Adipocyte (in vitro differentiated cells): Measurements from ENCODE around the gene ANO2.
"Not testable (repeated sequence)": the region's sequence is repeated elsewhere in the genome, so short reads cannot be mapped to it uniquely, and the experiment has no call there.

ENCODE experiments used
- DNase-seq: peaks from one replicate; pipeline ENCODE4 v3.0.0-alpha.2; 2015; ENCODE audit warnings: low read depth
- H3K27me3 ChIP-seq: replicated peaks from 2 replicates; pipeline ENCODE4 v1.7.0; 2013; ENCODE audit warnings: mild to moderate bottlenecking, low read length, moderate library complexity; ENCODE audit not compliant: control insufficient read depth, insufficient read depth
- H3K36me3 ChIP-seq: 2 replicates; pipeline ENCODE4 v1.7.0; 2013; ENCODE audit warnings: low read length, mild to moderate bottlenecking, moderate library complexity; ENCODE audit not compliant: control insufficient read depth, insufficient read depth, severe bottlenecking
- H3K4me1 ChIP-seq: 2 replicates; pipeline ENCODE4 v1.7.0; 2013; ENCODE audit warnings: mild to moderate bottlenecking, low read length, moderate library complexity; ENCODE audit not compliant: control insufficient read depth, insufficient read depth
- H3K4me3 ChIP-seq: 2 replicates; pipeline ENCODE4 v1.7.0; 2013; ENCODE audit warnings: mild to moderate bottlenecking, low read length, moderate library complexity
- H3K9ac ChIP-seq: 2 replicates; pipeline ENCODE4 v1.7.0; 2013; ENCODE audit warnings: mild to moderate bottlenecking, low read length, moderate library complexity
- H3K9me3 ChIP-seq: 2 replicates; pipeline ENCODE4 v1.7.0; 2013; ENCODE audit warnings: mild to moderate bottlenecking, low read length, moderate library complexity; ENCODE audit not compliant: control insufficient read depth

The ANO2 gene

GRCh38 chr12:5556946-5557673 is 387.9 kb downstream of the ANO2 start:
- Histone ChIP-seq H3K36me3 (no peaks in the 10 kb centered on the region), H3K27me3 (no peaks in the 10 kb centered on the region), H3K9ac (no peak overlapping the region), H3K9me3 (no peaks in the 10 kb centered on the region), H3K4me3 (no peak overlapping the region), H3K4me1 (no peaks in the 10 kb centered on the region)
- peak; percentile 45 for DNase-seq

GRCh38 chr12:5556033-5556614 is 388.9 kb downstream of the ANO2 start:
- DNase-seq = no peak
- Histone ChIP-seq H3K4me1 (no peaks in the 10 kb centered on the region), H3K4me3 (no peak overlapping the region), H3K9ac (no peak overlapping the region), H3K36me3 (no peaks in the 10 kb centered on the region), H3K9me3 (no peaks in the 10 kb centered on the region), H3K27me3 (no peaks in the 10 kb centered on the region)

GRCh38 chr12:5554711-5555110 is 390.3 kb downstream of the ANO2 start:
- Histone ChIP-seq H3K27me3 (peaks cover 2% of the 10 kb centered on the region), H3K4me3 (no peak overlapping the region), H3K9ac (no peak overlapping the region), H3K36me3 (no peaks in the 10 kb centered on the region), H3K9me3 (no peaks in the 10 kb centered on the region), H3K4me1 (no peaks in the 10 kb centered on the region)
- peak; percentile 76 for DNase-seq

- Histone ChIP-seq H3K4me1 (no peaks in the 10 kb centered on the region), H3K27me3 (peaks cover 2% of the 10 kb centered on the region), H3K4me3 (no peak overlapping the region), H3K36me3 (no peaks in the 10 kb centered on the region), H3K9me3 (peaks cover 18% of the 10 kb centered on the region), H3K9ac (no peak overlapping the region)
- DNase-seq = no peak
These were observed 396.0 kb downstream of the ANO2 start for GRCh38 chr12:5549011-5549410.

GRCh38 chr12:5548152-5548943 is 396.7 kb downstream of the ANO2 start:
- Histone ChIP-seq H3K4me1 (no peaks in the 10 kb centered on the region), H3K9ac (no peak overlapping the region), H3K9me3 (peaks cover 22% of the 10 kb centered on the region), H3K27me3 (peaks cover 2% of the 10 kb centered on the region), H3K4me3 (no peak overlapping the region), H3K36me3 (no peaks in the 10 kb centered on the region)
- DNase-seq = no peak

- Histone ChIP-seq H3K9me3 (peaks cover 22% of the 10 kb centered on the region), H3K27me3 (peaks cover 2% of the 10 kb centered on the region), H3K36me3 (no peaks in the 10 kb centered on the region), H3K4me3 (no peak overlapping the region), H3K4me1 (no peaks in the 10 kb centered on the region), H3K9ac (no peak overlapping the region)
- no peak for DNase-seq
These were observed 398.4 kb downstream of the ANO2 start for GRCh38 chr12:5546616-5547015.

- Histone ChIP-seq H3K27me3 (peaks cover 8% of the 10 kb centered on the region), H3K4me3 (no peak overlapping the region), H3K9me3 (peaks cover 10% of the 10 kb centered on the region), H3K4me1 (no peaks in the 10 kb centered on the region), H3K9ac (no peak overlapping the region), H3K36me3 (no peaks in the 10 kb centered on the region)
- DNase-seq = no peak
These were observed 407.3 kb downstream of the ANO2 start for GRCh38 chr12:5537771-5538170.

GRCh38 chr12:5537026-5537615 is 407.9 kb downstream of the ANO2 start:
- not testable (repeated sequence) for H3K27me3 ChIP-seq, H3K4me1 ChIP-seq, DNase-seq, H3K4me3 ChIP-seq, H3K9ac ChIP-seq, H3K36me3 ChIP-seq
- H3K9me3 ChIP-seq = peaks cover 12% of the 10 kb centered on the region

- Histone ChIP-seq H3K27me3 (peaks cover 8% of the 10 kb centered on the region), H3K9me3 (peaks cover 3% of the 10 kb centered on the region), H3K36me3 (no peaks in the 10 kb centered on the region), H3K4me3 (no peak overlapping the region), H3K4me1 (no peaks in the 10 kb centered on the region), H3K9ac (no peak overlapping the region)
- DNase-seq = no peak
These were observed 409.5 kb downstream of the ANO2 start for GRCh38 chr12:5535541-5535940.

GRCh38 chr12:5534426-5535199 is 410.4 kb downstream of the ANO2 start:
- Histone ChIP-seq H3K9ac (no peak overlapping the region), H3K36me3 (no peaks in the 10 kb centered on the region), H3K4me1 (no peaks in the 10 kb centered on the region), H3K4me3 (no peak overlapping the region), H3K27me3 (peaks cover 8% of the 10 kb centered on the region), H3K9me3 (peaks cover 3% of the 10 kb centered on the region)
- no peak for DNase-seq
